Stimulated activated naive CD8-positive, alpha-beta T cell treated with anti-CD3 and anti-CD28 coated beads, Interleukin-15, amount 100 ng/mL, for 72 hours (primary cell): ENCODE results near the gene PDS5A.
"Not testable (repeated sequence)": the region's sequence is repeated elsewhere in the genome, so short reads cannot be mapped to it uniquely, and the experiment has no call there.

Experiments used
- ATAC-seq: fragments of 150-1000 bp; cut with Tn5 transposase; 2 replicates; pipeline ENCODE4 v1.10.0; 2021; ENCODE audit warnings: mild to moderate bottlenecking, moderate library complexity
- DNase-seq, 2 donors: peaks; one replicate each; pipeline ENCODE4 v3.0.0; 2021 to 2022
- H3K27ac Mint-ChIP-seq, 2 donors: one replicate each; pipeline ENCODE4 v1.8.0; 2022; ENCODE audit warnings: mild to moderate bottlenecking in 2 of 2, mixed read lengths in 2 of 2, moderate library complexity in 2 of 2
- H3K27me3 Mint-ChIP-seq: one replicate; pipeline ENCODE4 v1.8.0; 2022; ENCODE audit warnings: mixed read lengths
- H3K4me1 Mint-ChIP-seq: one replicate; pipeline ENCODE4 v1.8.0; 2022; ENCODE audit warnings: mild to moderate bottlenecking, mixed read lengths
- H3K4me3 Mint-ChIP-seq, 2 donors: one replicate each; pipeline ENCODE4 v1.8.0; 2022; ENCODE audit warnings: mild to moderate bottlenecking in 2 of 2, mixed read lengths in 2 of 2, moderate library complexity in 1 of 2
- H3K9me3 Mint-ChIP-seq, 2 donors: one replicate each; pipeline ENCODE4 v1.8.0; 2022; ENCODE audit warnings: mixed read lengths in 2 of 2

The PDS5A gene

GRCh38 chr4:39840516-39840915, 137.2 kb downstream of the PDS5A start:
- H3K4me3 Mint-ChIP-seq, ATAC-seq, H3K27ac Mint-ChIP-seq, DNase-seq, H3K9me3 Mint-ChIP-seq, H3K27me3 Mint-ChIP-seq, H3K4me1 Mint-ChIP-seq: not testable (repeated sequence)

GRCh38 chr4:39840027-39840426, 137.7 kb downstream of the PDS5A start:
- Mint-ChIP-seq H3K27me3 (no peaks in the 10 kb centered on the region), H3K27ac (peak overlapping the region in 1 of 2 donors; percentile 80), H3K9me3 (no peaks in the 10 kb centered on the region), H3K4me1 (no peaks in the 10 kb centered on the region), H3K4me3 (no peak overlapping the region)
- no peak for ATAC-seq
- DNase-seq: no peak

- H3K4me3 Mint-ChIP-seq, H3K27ac Mint-ChIP-seq, ATAC-seq: not testable (repeated sequence)
Observed at GRCh38 chr4:39838431-39838830, 139.3 kb downstream of the PDS5A start.

GRCh38 chr4:39834269-39834668, 143.4 kb downstream of the PDS5A start:
- no peaks in the 10 kb centered on the region for H3K4me1 Mint-ChIP-seq
- H3K27me3 Mint-ChIP-seq: no peaks in the 10 kb centered on the region
- H3K4me3 Mint-ChIP-seq: no peak overlapping the region
- H3K9me3 Mint-ChIP-seq: no peaks in the 10 kb centered on the region
- H3K27ac Mint-ChIP-seq: no peak overlapping the region
- no peak for DNase-seq
- no peak for ATAC-seq

More at GRCh38 chr4:39838431-39838830, 139.3 kb downstream of the PDS5A start:
- H3K4me1 Mint-ChIP-seq, H3K27me3 Mint-ChIP-seq, H3K9me3 Mint-ChIP-seq, DNase-seq: not testable (repeated sequence)

GRCh38 chr4:39825741-39826231, 151.9 kb downstream of the PDS5A start:
- H3K27me3 Mint-ChIP-seq: no peaks in the 10 kb centered on the region
- DNase-seq (no peak), ATAC-seq (no peak)
- no peaks in the 10 kb centered on the region for H3K9me3 Mint-ChIP-seq
- no peaks in the 10 kb centered on the region for H3K4me1 Mint-ChIP-seq
- peak overlapping the region in 1 of 2 donors; percentile 12 for H3K27ac Mint-ChIP-seq
- H3K4me3 Mint-ChIP-seq: no peak overlapping the region

GRCh38 chr4:39825090-39825489, 152.6 kb downstream of the PDS5A start:
- no peaks in the 10 kb centered on the region for H3K9me3 Mint-ChIP-seq
- H3K27me3 Mint-ChIP-seq: no peaks in the 10 kb centered on the region
- H3K27ac Mint-ChIP-seq: no peak overlapping the region
- DNase-seq (no peak), ATAC-seq (no peak)
- H3K4me3 Mint-ChIP-seq: no peak overlapping the region
- H3K4me1 Mint-ChIP-seq: no peaks in the 10 kb centered on the region

- Mint-ChIP-seq H3K4me3 (no peak overlapping the region), H3K27me3 (no peaks in the 10 kb centered on the region), H3K27ac (peak overlapping the region in 1 of 2 donors; percentile 82), H3K4me1 (no peaks in the 10 kb centered on the region), H3K9me3 (no peaks in the 10 kb centered on the region)
- DNase-seq: no peak
- no peak for ATAC-seq
Observed at GRCh38 chr4:39823191-39823590, 154.5 kb downstream of the PDS5A start.

- Mint-ChIP-seq H3K4me3 (no peak overlapping the region), H3K27me3 (no peaks in the 10 kb centered on the region), H3K4me1 (no peaks in the 10 kb centered on the region), H3K9me3 (no peaks in the 10 kb centered on the region), H3K27ac (no peak overlapping the region)
- no peak for DNase-seq
- no peak for ATAC-seq
Observed at GRCh38 chr4:39822662-39823061, 155.0 kb downstream of the PDS5A start.

GRCh38 chr4:39821951-39822350, 155.8 kb downstream of the PDS5A start:
- Mint-ChIP-seq H3K4me1 (no peaks in the 10 kb centered on the region), H3K4me3 (no peak overlapping the region), H3K27ac (no peak overlapping the region), H3K27me3 (no peaks in the 10 kb centered on the region), H3K9me3 (no peaks in the 10 kb centered on the region)
- ATAC-seq (no peak), DNase-seq (no peak)

GRCh38 chr4:39820186-39820585, 157.5 kb downstream of the PDS5A start:
- Mint-ChIP-seq H3K9me3 (no peaks in the 10 kb centered on the region), H3K27me3 (no peaks in the 10 kb centered on the region), H3K4me3 (no peak overlapping the region), H3K4me1 (no peaks in the 10 kb centered on the region), H3K27ac (peak overlapping the region; percentile 68 to 75)
- DNase-seq (no peak), ATAC-seq (no peak)

- no peaks in the 10 kb centered on the region for H3K27me3 Mint-ChIP-seq
- H3K9me3 Mint-ChIP-seq: peaks cover 12 to 13% of the 10 kb centered on the region in 2 donors
- no peak overlapping the region for H3K4me3 Mint-ChIP-seq
- peaks cover 10% of the 10 kb centered on the region for H3K4me1 Mint-ChIP-seq
- ATAC-seq (no peak), DNase-seq (no peak)
- peak overlapping the region in 1 of 2 donors; percentile 93 for H3K27ac Mint-ChIP-seq
Observed at GRCh38 chr4:39818646-39819045, 159.1 kb downstream of the PDS5A start.

GRCh38 chr4:39814403-39815185, 163.1 kb downstream of the PDS5A start:
- peak; percentile 47 for ATAC-seq
- no peaks in the 10 kb centered on the region for H3K27me3 Mint-ChIP-seq
- peaks cover 21 to 26% of the 10 kb centered on the region in 2 donors for H3K9me3 Mint-ChIP-seq
- peak; percentile 26 to 34 for DNase-seq
- peak overlapping the region; percentile 27 to 99 for H3K27ac Mint-ChIP-seq
- H3K4me3 Mint-ChIP-seq: peak overlapping the region in 1 of 2 donors; percentile 74
- peaks cover 17% of the 10 kb centered on the region for H3K4me1 Mint-ChIP-seq

- H3K4me3 Mint-ChIP-seq: peak overlapping the region in 1 of 2 donors; percentile 74
Observed at GRCh38 chr4:39813761-39814160, 163.9 kb downstream of the PDS5A start.

GRCh38 chr4:39813033-39813432, 164.7 kb downstream of the PDS5A start:
- Mint-ChIP-seq H3K4me1 (peaks cover 17% of the 10 kb centered on the region), H3K9me3 (peaks cover 21 to 26% of the 10 kb centered on the region in 2 donors), H3K27ac (peak overlapping the region; percentile 49 to 62)
- H3K4me3 Mint-ChIP-seq, DNase-seq, ATAC-seq, H3K27me3 Mint-ChIP-seq: not testable (repeated sequence)

More at GRCh38 chr4:39813761-39814160, 163.9 kb downstream of the PDS5A start:
- H3K4me1 Mint-ChIP-seq: peaks cover 17% of the 10 kb centered on the region
- DNase-seq, H3K27me3 Mint-ChIP-seq, ATAC-seq: not testable (repeated sequence)
- H3K27ac Mint-ChIP-seq: peak overlapping the region in 1 of 2 donors; percentile 99
- H3K9me3 Mint-ChIP-seq: peaks cover 21 to 26% of the 10 kb centered on the region in 2 donors

- Mint-ChIP-seq H3K4me3 (peak overlapping the region in 1 of 2 donors; percentile 74), H3K4me1 (peaks cover 17% of the 10 kb centered on the region), H3K9me3 (peaks cover 21 to 26% of the 10 kb centered on the region in 2 donors), H3K27me3 (no peaks in the 10 kb centered on the region), H3K27ac (peak overlapping the region; percentile 52 to 99)
- DNase-seq (peak in 1 of 2 donors; percentile 19), ATAC-seq (peak; percentile 62)
Observed at GRCh38 chr4:39812500-39812899, 165.2 kb downstream of the PDS5A start.

- Mint-ChIP-seq H3K4me1 (peaks cover 7% of the 10 kb centered on the region), H3K27me3 (no peaks in the 10 kb centered on the region), H3K27ac (no peak overlapping the region), H3K4me3 (no peak overlapping the region), H3K9me3 (peaks cover 9 to 12% of the 10 kb centered on the region in 2 donors)
- ATAC-seq (no peak), DNase-seq (no peak)
Observed at GRCh38 chr4:39808231-39808749, 169.4 kb downstream of the PDS5A start.
